H9 (cell line): ENCODE results near the gene AJUBA. TPM values are rescaled to one million over a fixed set of nuclear protein-coding genes. Genes with fewer than 3 reads are reported as not detected.

Experiments used
- DNase-seq: peaks from one replicate; pipeline ENCODE4 v3.0.0-alpha.2; 2017
- H2AFZ ChIP-seq: one replicate; pipeline ENCODE4 v1.6.1; 2013; ENCODE audit warnings: mild to moderate bottlenecking, low read length, control low read depth, moderate library complexity
- H2AK5ac ChIP-seq: 2 replicates; pipeline ENCODE4 v1.6.1; 2013; ENCODE audit warnings: low read length, control low read depth, mixed read lengths; ENCODE audit not compliant: insufficient read length
- H2BK120ac ChIP-seq: one replicate; pipeline ENCODE4 v1.6.1; 2013; ENCODE audit warnings: low read depth, mild to moderate bottlenecking, low read length, control low read depth, inconsistent platforms; ENCODE audit not compliant: poor library complexity, severe bottlenecking
- H2BK12ac ChIP-seq: 2 replicates; pipeline ENCODE4 v1.6.1; 2013; ENCODE audit warnings: low read length, control low read depth, mixed read lengths, low read depth; ENCODE audit not compliant: insufficient read length
- H2BK15ac ChIP-seq: 2 replicates; pipeline ENCODE4 v1.6.1; 2013; ENCODE audit warnings: low read depth, low read length, control low read depth
- H2BK20ac ChIP-seq: one replicate; pipeline ENCODE4 v1.6.1; 2013; ENCODE audit warnings: low read depth, mild to moderate bottlenecking, low read length, control low read depth, inconsistent platforms; ENCODE audit not compliant: poor library complexity, severe bottlenecking
- H2BK5ac ChIP-seq: 2 replicates; pipeline ENCODE4 v1.6.1; 2013; ENCODE audit warnings: low read length, control low read depth, mixed read lengths; ENCODE audit not compliant: insufficient read length
- H3K14ac ChIP-seq: 2 replicates; pipeline ENCODE4 v1.6.1; 2013; ENCODE audit warnings: low read length, control low read depth; ENCODE audit not compliant: insufficient read depth
- H3K18ac ChIP-seq: 2 replicates; pipeline ENCODE4 v1.6.1; 2013; ENCODE audit warnings: low read depth, mild to moderate bottlenecking, mixed read lengths, low read length, control low read depth; ENCODE audit not compliant: insufficient read length
- H3K23ac ChIP-seq: 2 replicates; pipeline ENCODE4 v1.6.1; 2013; ENCODE audit warnings: low read length, control low read depth, mixed read lengths, low read depth; ENCODE audit not compliant: insufficient read length
- H3K23me2 ChIP-seq: 2 replicates; pipeline ENCODE4 v1.6.1; 2013; ENCODE audit warnings: low read depth, mild to moderate bottlenecking, mixed read lengths, low read length, control low read depth; ENCODE audit not compliant: insufficient read length, poor library complexity, severe bottlenecking
- H3K27ac ChIP-seq: 2 replicates; pipeline ENCODE4 v1.5.1; 2013; ENCODE audit warnings: low read length, control low read depth, mixed read lengths, low read depth; ENCODE audit not compliant: insufficient read length
- H3K27me3 ChIP-seq: 2 replicates; pipeline ENCODE4 v1.6.1; 2013; ENCODE audit warnings: low read length, control low read depth, inconsistent platforms; ENCODE audit not compliant: insufficient read depth
- H3K4ac ChIP-seq: 2 replicates; pipeline ENCODE4 v1.6.1; 2013; ENCODE audit warnings: low read depth, mild to moderate bottlenecking, control low read depth, inconsistent platforms, low read length, moderate library complexity
- H3K4me1 ChIP-seq: 2 replicates; pipeline ENCODE4 v1.6.1; 2013; ENCODE audit warnings: low read length, control low read depth, inconsistent platforms; ENCODE audit not compliant: insufficient read depth
- H3K4me2 ChIP-seq: 2 replicates; pipeline ENCODE4 v1.6.1; 2013; ENCODE audit warnings: low read length, control low read depth, mixed read lengths; ENCODE audit not compliant: insufficient read length, insufficient read depth
- H3K56ac ChIP-seq: 2 replicates; pipeline ENCODE4 v1.6.1; 2013; ENCODE audit warnings: low read depth, mild to moderate bottlenecking, mixed read lengths, low read length, control low read depth; ENCODE audit not compliant: insufficient read length
- H3K79me1 ChIP-seq: 2 replicates; pipeline ENCODE4 v1.6.1; 2013; ENCODE audit warnings: low read depth, mild to moderate bottlenecking, moderate library complexity, low read length, control low read depth, inconsistent platforms; ENCODE audit not compliant: insufficient read depth, poor library complexity, severe bottlenecking
- H3K79me2 ChIP-seq: 2 replicates; pipeline ENCODE4 v1.6.1; 2013; ENCODE audit warnings: low read length, control low read depth, inconsistent platforms; ENCODE audit not compliant: insufficient read depth
- H3K9ac ChIP-seq: 2 replicates; pipeline ENCODE4 v1.6.1; 2013; ENCODE audit warnings: low read length, control low read depth, mixed read lengths; ENCODE audit not compliant: insufficient read length; ENCODE audit errors: extremely low read depth
- H3K9me3 ChIP-seq: one replicate; pipeline ENCODE4 v1.6.1; 2013; ENCODE audit warnings: low read depth, low read length, inconsistent platforms; ENCODE audit not compliant: control insufficient read depth
- H3T11ph ChIP-seq: one replicate; pipeline ENCODE4 v1.6.1; 2013; ENCODE audit warnings: mild to moderate bottlenecking, low read length, control low read depth, inconsistent platforms
- H4K20me1 ChIP-seq: one replicate; pipeline ENCODE4 v1.6.1; 2013; ENCODE audit not compliant: control insufficient read depth, insufficient read length, insufficient read depth
- H4K5ac ChIP-seq: 2 replicates; pipeline ENCODE4 v1.6.1; 2013; ENCODE audit warnings: low read depth, mild to moderate bottlenecking, mixed read lengths, low read length, control low read depth; ENCODE audit not compliant: insufficient read length
- H4K8ac ChIP-seq: replicated peaks from 2 replicates; pipeline ENCODE4 v1.6.1; 2013; ENCODE audit warnings: low read length, control low read depth, mixed read lengths, low read depth; ENCODE audit not compliant: insufficient read length
- H4K91ac ChIP-seq: 2 replicates; pipeline ENCODE4 v1.6.1; 2013; ENCODE audit warnings: low read depth, mild to moderate bottlenecking, moderate library complexity, mixed read lengths, low read length, control low read depth; ENCODE audit not compliant: insufficient read length
- H3K27ac Mint-ChIP-seq, 3 experiments: 2 replicates in 2 of 3; 3 replicates in 1 of 3; pipeline ENCODE4 v1.8.0; 2020 to 2021; ENCODE audit warnings: mixed read lengths in 3 of 3, mild to moderate bottlenecking in 1 of 3, moderate library complexity in 1 of 3
- H3K27me3 Mint-ChIP-seq: 2 replicates; pipeline ENCODE4 v1.8.0; 2021; ENCODE audit warnings: low read depth, mild to moderate bottlenecking, moderate library complexity, mixed read lengths
- H3K36me3 Mint-ChIP-seq, 3 experiments: 2 replicates in 2 of 3; 3 replicates in 1 of 3; pipeline ENCODE4 v1.8.0; 2020 to 2021; ENCODE audit warnings: low read depth in 3 of 3, mixed read lengths in 3 of 3; ENCODE audit not compliant: insufficient read depth in 1 of 3
- H3K4me1 Mint-ChIP-seq, 2 experiments: 2 replicates each; pipeline ENCODE4 v1.8.0; 2020; ENCODE audit warnings: mixed read lengths in 2 of 2
- H3K4me3 Mint-ChIP-seq, 2 experiments: 2 replicates in 1 of 2; 3 replicates in 1 of 2; pipeline ENCODE4 v1.8.0; 2020 to 2021; ENCODE audit warnings: mild to moderate bottlenecking in 2 of 2, mixed read lengths in 2 of 2, moderate library complexity in 1 of 2
- H3K9me3 Mint-ChIP-seq, 2 experiments: 2 replicates in 1 of 2; 3 replicates in 1 of 2; pipeline ENCODE4 v1.8.0; 2020; ENCODE audit warnings: mild to moderate bottlenecking in 2 of 2, mixed read lengths in 2 of 2, moderate library complexity in 1 of 2
- WGBS: extraction: QIAGEN DNeasy Blood & Tissue Kit; methylation state at CpG from one replicate; pipeline ENCODE4 v1.1.7; 2013; ENCODE audit warnings: missing lambda C conversion rate, low lambda C conversion rate, mixed read lengths; ENCODE audit not compliant: insufficient read length; ENCODE audit errors: extremely low coverage; 5-methylcytosine and 5-hydroxymethylcytosine counted together
- total RNA-seq: library from RNA; stranded (reverse); gene quantifications from 2 replicates; pipeline ENCODE4 v1.2.1, GENCODE V29; 2021
- TF ChIP-seq, protein P1 (sequence below): fragments of 200-600 bp; sonication (generic); conservative IDR thresholded peaks from 3 replicates; pipeline ENCODE4 v1.8.0; 2021; ENCODE audit warnings: antibody characterized with exemption, mild to moderate bottlenecking

Gene AJUBA
- total RNA-seq, 1 experiment from 2014 or later = 44.9 TPM

DNA sequence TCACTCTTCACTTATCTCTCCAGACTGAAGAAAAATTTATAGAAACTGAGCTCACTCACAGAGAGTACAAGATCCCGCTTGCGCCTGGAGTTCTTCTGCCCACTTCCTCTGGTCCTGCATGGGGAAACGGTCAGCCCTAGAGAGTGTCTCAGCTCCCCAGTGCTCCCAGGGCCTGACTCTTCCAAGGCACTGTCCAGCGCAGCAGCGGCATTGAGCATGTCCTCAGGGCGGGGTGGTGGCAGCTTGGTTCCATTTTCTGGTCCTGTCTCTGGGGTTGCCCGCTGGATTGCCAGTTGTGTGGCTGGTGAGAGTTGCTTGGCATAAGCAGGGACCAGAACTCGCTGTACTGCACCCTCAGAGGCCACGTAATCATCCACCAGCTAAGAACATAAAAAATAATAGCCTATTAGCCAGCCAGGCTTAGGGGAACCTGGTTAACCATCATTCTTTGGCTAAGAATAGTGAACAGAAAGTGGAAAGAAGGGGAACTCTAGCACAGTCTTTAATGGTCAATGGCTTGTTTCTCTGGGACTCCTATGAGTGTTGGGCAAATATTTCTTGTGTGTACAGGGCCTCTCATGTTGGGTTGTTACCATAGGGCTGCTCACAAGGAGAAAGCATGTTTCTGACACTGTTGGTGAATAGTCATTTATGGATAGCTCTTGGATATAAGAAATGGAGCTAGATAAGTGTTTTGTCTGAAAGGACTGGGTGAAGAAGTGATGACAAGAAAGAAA is 13.7 kb upstream of the AJUBA start:
- H3K79me1 ChIP-seq = no peaks in the 10 kb centered on the region
- Mint-ChIP-seq H3K4me3 (no peak overlapping the region), H3K9me3 (no peaks in the 10 kb centered on the region), H3K4me1 (peaks cover 7 to 8% of the 10 kb centered on the region in 2 experiments), H3K36me3 (peaks cover 0 to 3% (median 0%) of the 10 kb centered on the region in 3 experiments; a peak in 1 of 7 replicates), H3K27ac (no peak overlapping the region; a peak in 2 of 7 replicates), H3K27me3 (no peaks in the 10 kb centered on the region)
- no peaks in the 10 kb centered on the region for H3K79me2 ChIP-seq
- no peak overlapping the region for H4K8ac ChIP-seq
- no peak overlapping the region for H3K18ac ChIP-seq
- no peak overlapping the region for H3K56ac ChIP-seq
- no peaks in the 10 kb centered on the region for H3K27me3 ChIP-seq
- no peak overlapping the region for H2BK20ac ChIP-seq
- no peak overlapping the region for H3K4me2 ChIP-seq
- no peaks in the 10 kb centered on the region for H3K9me3 ChIP-seq
- WGBS = no CpG with 5 or more reads among the region's 9 CpGs
- no peak overlapping the region for H4K91ac ChIP-seq
- H4K20me1 ChIP-seq = no peaks in the 10 kb centered on the region
- peaks cover 5% of the 10 kb centered on the region; the same call in 1 of the 2 replicates for H3K4me1 ChIP-seq
- no peak overlapping the region for H2BK12ac ChIP-seq
- no peak overlapping the region for H2AFZ ChIP-seq
- no peak overlapping the region for H2BK5ac ChIP-seq
- no peak overlapping the region for H3K4ac ChIP-seq
- no peak overlapping the region for H2BK120ac ChIP-seq
- no peak overlapping the region for H2AK5ac ChIP-seq
- DNase-seq = no peak
- H3K23me2 ChIP-seq = no peaks in the 10 kb centered on the region
- TF ChIP-seq, protein P1, sequence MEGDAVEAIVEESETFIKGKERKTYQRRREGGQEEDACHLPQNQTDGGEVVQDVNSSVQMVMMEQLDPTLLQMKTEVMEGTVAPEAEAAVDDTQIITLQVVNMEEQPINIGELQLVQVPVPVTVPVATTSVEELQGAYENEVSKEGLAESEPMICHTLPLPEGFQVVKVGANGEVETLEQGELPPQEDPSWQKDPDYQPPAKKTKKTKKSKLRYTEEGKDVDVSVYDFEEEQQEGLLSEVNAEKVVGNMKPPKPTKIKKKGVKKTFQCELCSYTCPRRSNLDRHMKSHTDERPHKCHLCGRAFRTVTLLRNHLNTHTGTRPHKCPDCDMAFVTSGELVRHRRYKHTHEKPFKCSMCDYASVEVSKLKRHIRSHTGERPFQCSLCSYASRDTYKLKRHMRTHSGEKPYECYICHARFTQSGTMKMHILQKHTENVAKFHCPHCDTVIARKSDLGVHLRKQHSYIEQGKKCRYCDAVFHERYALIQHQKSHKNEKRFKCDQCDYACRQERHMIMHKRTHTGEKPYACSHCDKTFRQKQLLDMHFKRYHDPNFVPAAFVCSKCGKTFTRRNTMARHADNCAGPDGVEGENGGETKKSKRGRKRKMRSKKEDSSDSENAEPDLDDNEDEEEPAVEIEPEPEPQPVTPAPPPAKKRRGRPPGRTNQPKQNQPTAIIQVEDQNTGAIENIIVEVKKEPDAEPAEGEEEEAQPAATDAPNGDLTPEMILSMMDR = no peak
- H3K9ac ChIP-seq = no peak overlapping the region
- no peak overlapping the region for H3K27ac ChIP-seq
- H3T11ph ChIP-seq = no peak overlapping the region
- H3K14ac ChIP-seq = no peak overlapping the region
- H4K5ac ChIP-seq = no peak overlapping the region
- no peak overlapping the region for H2BK15ac ChIP-seq
- H3K23ac ChIP-seq = no peak overlapping the region
